ENCODE results near the gene SNAI3. TPM values are rescaled to one million over a fixed set of nuclear protein-coding genes. Genes with fewer than 3 reads are reported as not detected.

SNAI3 gene
- total RNA-seq, 1 donor from 2014 or later: 3.1 TPM

GRCh38 chr16:88716201-88716600 is 29.9 kb upstream of the SNAI3 start:
- intact Hi-C loops (cut with micrococcal nuclease): no loop called here
- no peak for TF ChIP-seq CTCF (IDR thresholded peaks at IDR 0.05; ENCODE audit: borderline replicate concordance)
- no peaks in the 10 kb centered on the region for H3K27me3 ChIP-seq (ENCODE audit: low read depth)
- H3K4me1 ChIP-seq: peaks cover 9% of the 10 kb centered on the region
- DNase-seq: no peak
- H3K4me3 ChIP-seq: no peak overlapping the region
- H3K9me3 ChIP-seq (replicated peaks): no peaks in the 10 kb centered on the region
- no peak overlapping the region for H3K27ac ChIP-seq (replicated peaks)
- H3K36me3 ChIP-seq: peaks cover 79% of the 10 kb centered on the region

GRCh38 chr16:88715312-88716190 is 29.2 kb upstream of the SNAI3 start:
- no peak overlapping the region for H3K4me3 ChIP-seq
- H3K36me3 ChIP-seq: peaks cover 72% of the 10 kb centered on the region
- H3K4me1 ChIP-seq: peaks cover 9% of the 10 kb centered on the region
- H3K9me3 ChIP-seq (replicated peaks): no peaks in the 10 kb centered on the region
- intact Hi-C loops (cut with micrococcal nuclease): no loop called here
- H3K27ac ChIP-seq (replicated peaks): no peak overlapping the region
- no peaks in the 10 kb centered on the region for H3K27me3 ChIP-seq (ENCODE audit: low read depth)
- no peak for TF ChIP-seq CTCF (IDR thresholded peaks at IDR 0.05; ENCODE audit: borderline replicate concordance)
- DNase-seq: no peak

GRCh38 chr16:88714420-88715302 is 28.4 kb upstream of the SNAI3 start:
- H3K27ac ChIP-seq (replicated peaks): no peak overlapping the region
- no peaks in the 10 kb centered on the region for H3K9me3 ChIP-seq (replicated peaks)
- intact Hi-C loops (cut with micrococcal nuclease): no loop called here
- TF ChIP-seq CTCF (IDR thresholded peaks at IDR 0.05; ENCODE audit: borderline replicate concordance): no peak
- peaks cover 9% of the 10 kb centered on the region for H3K4me1 ChIP-seq
- H3K36me3 ChIP-seq: peaks cover 63% of the 10 kb centered on the region
- DNase-seq: no peak
- H3K27me3 ChIP-seq (ENCODE audit: low read depth): no peaks in the 10 kb centered on the region
- no peak overlapping the region for H3K4me3 ChIP-seq

- Histone ChIP-seq H3K9me3 (replicated peaks) (no peaks in the 10 kb centered on the region), H3K27ac (replicated peaks) (no peak overlapping the region), H3K36me3 (peaks cover 55% of the 10 kb centered on the region), H3K27me3 (ENCODE audit: low read depth) (no peaks in the 10 kb centered on the region), H3K4me1 (peaks cover 2% of the 10 kb centered on the region), H3K4me3 (no peak overlapping the region)
- no peak for TF ChIP-seq CTCF (IDR thresholded peaks at IDR 0.05; ENCODE audit: borderline replicate concordance)
- no peak for DNase-seq
- intact Hi-C loops (cut with micrococcal nuclease): no loop called here
Measured at GRCh38 chr16:88713568-88714419, 27.5 kb upstream of the SNAI3 start.

GRCh38 chr16:88713054-88713453 is 26.7 kb upstream of the SNAI3 start:
- no peaks in the 10 kb centered on the region for H3K27me3 ChIP-seq (ENCODE audit: low read depth)
- H3K36me3 ChIP-seq: peaks cover 47% of the 10 kb centered on the region
- no peaks in the 10 kb centered on the region for H3K9me3 ChIP-seq (replicated peaks)
- H3K4me1 ChIP-seq: peaks cover under 1% of the 10 kb centered on the region
- intact Hi-C loops (cut with micrococcal nuclease): no loop called here
- DNase-seq: no peak
- no peak overlapping the region for H3K27ac ChIP-seq (replicated peaks)
- no peak overlapping the region for H3K4me3 ChIP-seq
- TF ChIP-seq CTCF (IDR thresholded peaks at IDR 0.05; ENCODE audit: borderline replicate concordance): no peak

Measured in left ventricle myocardium inferior (tissue), 1 donor.